ENCODE data around the gene PSTPIP1. TPM values are rescaled to one million over a fixed set of nuclear protein-coding genes. Genes with fewer than 3 reads are reported as not detected.

PSTPIP1 gene
- total RNA-seq, 4 donors from 2014 or later = 2.9 to 8.9 (median 4.0) TPM

- TF ChIP-seq CTCF (IDR thresholded peaks at IDR 0.05) (no peak), POLR2A (IDR thresholded peaks at IDR 0.05) (no peak)
- peak in 1 of 2 donors; percentile 40 for DNase-seq (ENCODE audit: low spot score in 2 of 2)
- no peak overlapping the region for H3K4me3 ChIP-seq (ENCODE audit: low read depth, poor library complexity, severe bottlenecking)
- WGBS, 2 donors = 67 to 69% methylated on average over 10 of the region's 10 CpGs
- intact Hi-C loops (cut with DNase I; ENCODE audit: low total_unique reads) = no loop called here
These were observed 43.6 kb downstream of the PSTPIP1 start for GRCh38 chr15:77038312-77039216.

GRCh38 chr15:77039217-77039533, 44.2 kb downstream of the PSTPIP1 start:
- DNase-seq (ENCODE audit: low spot score in 2 of 2) = no peak
- intact Hi-C loops (cut with DNase I; ENCODE audit: low total_unique reads) = no loop called here
- WGBS, 2 donors = 84 to 89% methylated on average over 5 of the region's 5 CpGs
- TF ChIP-seq CTCF (IDR thresholded peaks at IDR 0.05) (no peak), POLR2A (IDR thresholded peaks at IDR 0.05) (no peak)
- no peak overlapping the region for H3K4me3 ChIP-seq (ENCODE audit: low read depth, poor library complexity, severe bottlenecking)

- WGBS, 2 donors = 92 to 97% methylated on average over 5 to 8 of the region's 8 CpGs
- DNase-seq (ENCODE audit: low spot score in 2 of 2) = no peak
- intact Hi-C loops (cut with DNase I; ENCODE audit: low total_unique reads) = no loop called here
- TF ChIP-seq POLR2A (IDR thresholded peaks at IDR 0.05) (no peak), CTCF (IDR thresholded peaks at IDR 0.05) (no peak)
- H3K4me3 ChIP-seq (ENCODE audit: low read depth, poor library complexity, severe bottlenecking) = no peak overlapping the region
These were observed 44.9 kb downstream of the PSTPIP1 start for GRCh38 chr15:77039848-77040247.

GRCh38 chr15:77040673-77041072, 45.7 kb downstream of the PSTPIP1 start:
- TF ChIP-seq POLR2A (IDR thresholded peaks at IDR 0.05) (no peak), CTCF (IDR thresholded peaks at IDR 0.05) (no peak)
- intact Hi-C loops (cut with DNase I; ENCODE audit: low total_unique reads) = no loop called here
- WGBS, 2 donors = 93 to 96% methylated on average over 5 of the region's 5 CpGs
- DNase-seq (ENCODE audit: low spot score in 2 of 2) = no peak
- no peak overlapping the region for H3K4me3 ChIP-seq (ENCODE audit: low read depth, poor library complexity, severe bottlenecking)

- TF ChIP-seq CTCF (IDR thresholded peaks at IDR 0.05) (no peak), POLR2A (IDR thresholded peaks at IDR 0.05) (no peak)
- 82 to 83% methylated on average over 8 of the region's 8 CpGs for WGBS, 2 donors
- intact Hi-C loops (cut with DNase I; ENCODE audit: low total_unique reads) = no loop called here
These were observed 47.5 kb downstream of the PSTPIP1 start for GRCh38 chr15:77042245-77042919.

More at GRCh38 chr15:77042245-77042919, 47.5 kb downstream of the PSTPIP1 start:
- DNase-seq (ENCODE audit: low spot score in 2 of 2) = no peak
- H3K4me3 ChIP-seq (ENCODE audit: low read depth, poor library complexity, severe bottlenecking) = no peak overlapping the region

Measured in lower leg skin (tissue), 4 donors.